Measurements from ENCODE around the gene NUDT7.
A peak's percentile ranks its signal among the peaks of the same experiment; 100 is the strongest.

NUDT7 gene

DNA sequence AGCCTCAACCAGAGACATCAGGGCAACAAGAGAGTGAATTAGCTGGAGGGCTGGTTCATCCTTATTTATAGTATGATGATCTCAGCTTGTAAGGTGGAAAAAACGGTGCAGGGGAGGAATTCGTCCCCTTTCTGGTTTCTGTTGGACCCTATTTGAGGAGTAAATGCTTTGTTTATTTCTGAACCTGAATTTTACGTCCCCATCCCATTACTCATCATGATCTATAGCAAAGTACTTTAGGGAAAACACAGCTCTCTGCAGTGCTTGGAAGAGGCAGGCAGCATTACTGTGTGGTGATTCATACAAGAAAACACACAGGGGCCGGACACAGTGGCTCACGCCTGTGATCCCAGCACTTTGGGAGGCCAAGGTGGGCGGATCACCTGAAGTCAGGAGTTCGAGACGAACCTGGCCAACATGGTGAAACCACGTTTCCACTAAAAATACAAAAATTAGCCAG, 58.1 kb downstream of the NUDT7 start:
- DNase-seq (ENCODE audit: low read depth in 2 of 2), result no peak

DNA sequence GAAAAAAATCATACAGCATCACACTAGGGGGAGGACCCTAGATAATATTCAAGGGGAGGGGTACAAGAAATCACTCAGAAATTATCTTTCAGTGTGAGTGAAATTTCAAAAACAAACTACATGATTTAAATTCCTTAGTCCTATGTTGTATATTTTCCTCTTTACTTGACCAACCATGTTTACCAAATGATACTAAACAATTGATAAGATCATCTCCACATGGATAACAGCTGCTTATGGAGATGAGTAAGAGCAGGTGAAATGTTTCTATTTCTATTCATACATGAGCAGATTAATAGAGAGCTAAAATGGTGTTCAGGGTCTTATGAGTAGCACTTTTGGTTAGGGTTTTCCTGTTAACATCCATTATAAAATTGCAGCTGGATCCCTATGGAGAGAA, 58.8 kb downstream of the NUDT7 start:
- no peak for DNase-seq (ENCODE audit: low read depth in 2 of 2)

DNA sequence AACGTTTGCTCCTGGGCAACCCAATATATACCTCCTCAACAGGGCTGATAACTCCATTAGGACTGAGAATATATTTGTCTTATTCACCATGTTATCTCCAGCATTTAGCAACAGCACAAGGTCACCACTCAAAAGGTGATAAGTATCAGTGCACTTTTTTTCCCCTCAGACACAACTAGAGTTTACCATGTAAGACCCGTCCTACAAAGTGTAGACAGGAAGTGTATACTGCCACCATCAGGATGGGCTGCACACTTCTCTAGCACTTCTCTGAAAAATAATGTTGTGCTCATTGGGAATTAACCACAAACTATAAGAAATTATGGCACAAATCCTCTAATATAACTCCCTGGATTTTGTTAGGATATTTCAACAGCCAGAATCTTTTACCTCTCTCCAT, 60.4 kb downstream of the NUDT7 start:
- no peak for DNase-seq (ENCODE audit: low read depth in 2 of 2)

DNA sequence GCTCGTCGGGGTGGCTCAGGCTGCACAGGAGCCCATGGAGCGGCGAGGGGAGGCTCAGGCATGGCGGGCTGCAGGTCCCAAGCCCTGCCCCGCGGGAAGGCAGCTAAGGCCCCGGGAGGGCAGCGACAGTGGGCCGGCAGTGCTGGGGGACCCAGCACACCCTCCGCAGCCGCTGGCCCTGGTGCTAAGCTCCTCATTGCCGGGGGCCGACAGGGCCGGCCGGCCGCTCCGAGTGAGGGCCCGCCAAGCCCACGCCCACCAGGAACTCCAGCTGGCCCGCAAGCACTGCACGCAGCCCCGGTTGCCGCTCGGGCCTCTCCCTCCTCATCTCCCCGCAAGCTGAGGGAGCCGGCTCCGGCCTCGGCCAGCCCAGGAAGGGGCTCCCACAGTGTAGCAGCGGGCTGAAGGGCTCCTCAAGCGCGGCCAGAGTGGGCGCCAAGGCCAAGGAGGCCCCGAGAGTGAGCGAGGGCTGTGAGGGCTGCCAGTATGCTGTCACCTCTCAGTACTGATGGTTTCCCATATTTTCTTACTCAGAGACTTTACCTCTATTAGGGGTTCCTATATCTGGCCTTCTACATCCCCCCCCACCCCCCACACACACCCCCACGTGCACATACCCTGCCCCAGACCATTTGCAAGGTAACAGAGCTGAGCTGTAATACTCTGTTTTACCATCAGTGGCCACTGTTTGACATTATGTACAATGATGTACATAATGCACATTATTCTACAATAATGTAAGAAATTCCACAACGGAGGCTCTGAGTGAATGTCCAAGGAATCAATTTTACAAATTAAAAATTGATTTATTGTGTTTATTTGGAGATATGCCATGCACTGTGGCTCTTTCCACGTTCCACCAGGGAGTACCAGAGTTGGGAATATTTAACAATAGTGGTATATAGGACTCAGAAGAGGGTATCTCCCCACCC, 62.4 kb downstream of the NUDT7 start:
- DNase-seq (ENCODE audit: low read depth in 2 of 2), result no peak

DNA sequence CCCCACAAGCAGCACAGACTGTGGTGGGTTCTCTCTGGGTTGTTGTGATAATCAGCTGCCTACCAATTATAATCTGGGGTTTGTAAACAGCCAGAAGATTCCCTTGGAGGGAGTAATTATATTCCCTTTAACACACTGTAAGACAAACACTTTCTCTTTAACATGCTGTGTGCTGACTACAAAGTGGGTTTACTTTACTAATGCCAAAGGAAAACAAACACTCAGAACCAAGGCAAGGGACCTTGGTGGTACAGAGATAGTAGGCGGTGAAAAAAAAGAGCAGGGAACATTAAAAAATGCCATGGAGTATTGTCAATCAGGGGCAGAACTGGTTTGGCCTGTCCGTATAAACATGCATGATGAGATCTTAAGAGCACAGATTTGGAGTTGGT, 63.1 kb downstream of the NUDT7 start:
- no peak for DNase-seq (ENCODE audit: low read depth in 2 of 2)

DNA sequence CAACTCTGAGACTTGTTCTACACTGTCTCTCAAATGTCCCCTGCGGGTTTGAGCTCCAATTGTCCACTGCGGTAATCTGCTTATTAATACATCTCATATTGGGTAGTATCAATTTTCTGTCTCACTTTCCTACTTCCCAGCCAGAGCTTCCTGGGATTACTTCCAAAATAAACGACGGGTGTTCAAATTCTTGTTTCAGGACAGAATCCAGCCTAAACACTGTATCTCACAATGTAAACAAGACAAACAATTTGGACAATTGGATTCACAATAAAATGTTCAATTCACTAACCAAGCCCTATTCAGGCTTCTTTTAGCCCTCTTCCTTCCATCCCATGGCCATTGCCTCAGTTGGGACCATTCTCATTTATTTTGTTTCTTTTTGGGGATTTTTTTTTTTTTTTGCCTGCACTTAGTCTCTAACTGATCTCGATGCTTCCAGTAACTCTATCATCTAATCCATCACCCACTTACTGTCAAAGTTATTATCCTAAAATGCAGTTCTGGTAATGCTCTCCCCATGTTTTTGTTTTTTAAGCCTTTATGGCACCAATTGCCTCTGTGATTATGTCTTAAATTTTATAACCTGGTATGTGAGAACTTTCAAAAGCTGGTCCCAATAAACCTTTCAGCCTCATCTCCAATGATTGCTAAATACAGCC, 64.0 kb downstream of the NUDT7 start:
- DNase-seq (ENCODE audit: low read depth in 2 of 2), result no peak

DNA sequence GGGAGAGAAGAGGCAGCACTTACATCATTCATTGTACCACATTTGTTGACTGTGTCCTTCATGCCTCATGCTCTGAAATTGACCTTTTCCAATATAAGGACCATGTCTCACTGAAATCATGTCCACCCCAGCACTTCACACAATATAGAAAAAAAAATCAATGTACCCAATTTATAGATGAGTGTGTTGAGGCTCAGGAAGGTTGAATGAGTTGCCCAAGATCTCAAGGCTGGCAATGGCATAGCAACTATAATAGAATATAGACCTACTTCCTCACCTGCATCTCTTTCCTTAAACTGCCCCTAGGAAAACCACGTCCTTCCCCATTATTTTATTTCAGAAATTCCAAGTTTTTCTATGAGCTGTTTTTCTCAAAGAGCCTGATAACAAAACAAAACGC, 65.1 kb downstream of the NUDT7 start:
- DNase-seq (ENCODE audit: low read depth in 2 of 2), result no peak

DNA sequence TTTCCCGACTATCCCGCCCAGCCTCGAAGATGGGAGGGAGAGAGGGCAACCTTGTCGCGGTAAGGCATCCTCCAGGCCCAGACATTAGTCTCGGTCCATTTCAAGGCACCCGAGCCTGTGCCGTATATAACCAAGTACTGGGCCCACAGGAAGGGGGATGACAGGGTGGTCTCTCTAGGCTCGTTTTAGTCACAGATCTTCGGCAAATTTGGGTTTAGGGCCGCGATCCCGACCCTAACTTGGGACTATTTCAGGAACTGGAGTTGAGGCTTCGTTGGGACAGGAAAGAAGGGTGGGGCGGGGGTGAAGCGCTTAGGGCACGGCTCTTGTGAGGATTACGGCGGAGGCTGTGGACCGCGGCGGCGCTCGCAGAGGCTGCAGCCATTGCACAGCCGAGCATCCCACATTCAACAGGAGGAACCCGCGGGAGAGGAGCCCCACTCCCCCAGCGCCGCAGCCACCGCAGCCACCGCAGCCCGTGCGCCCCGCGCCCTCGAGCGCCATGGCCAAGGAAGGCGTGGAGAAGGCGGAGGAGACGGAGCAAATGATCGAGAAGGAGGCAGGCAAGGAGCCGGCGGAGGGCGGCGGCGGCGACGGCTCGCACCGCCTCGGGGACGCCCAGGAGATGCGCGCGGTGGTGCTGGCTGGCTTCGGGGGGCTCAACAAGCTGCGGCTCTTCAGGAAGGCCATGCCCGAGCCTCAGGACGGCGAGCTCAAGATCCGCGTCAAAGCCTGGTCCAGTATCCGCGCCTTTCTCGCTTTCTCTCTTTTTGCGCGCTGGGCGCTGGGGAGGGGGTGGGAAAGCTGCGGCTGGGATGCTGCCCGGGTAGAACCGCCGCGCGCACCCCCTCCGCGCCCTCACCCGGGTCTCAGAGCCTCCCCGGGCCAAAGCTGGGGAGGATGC, 66.1 kb downstream of the NUDT7 start, which contains the start of gene VAT1L:
Gene VAT1L (plus strand): TSS at position 384 of the 904 bp plus-strand sequence. CDS start 119 bp downstream, at position 503.
- peak in 1 of 2 experiments; percentile 8 for DNase-seq (ENCODE audit: low read depth in 2 of 2)

DNA sequence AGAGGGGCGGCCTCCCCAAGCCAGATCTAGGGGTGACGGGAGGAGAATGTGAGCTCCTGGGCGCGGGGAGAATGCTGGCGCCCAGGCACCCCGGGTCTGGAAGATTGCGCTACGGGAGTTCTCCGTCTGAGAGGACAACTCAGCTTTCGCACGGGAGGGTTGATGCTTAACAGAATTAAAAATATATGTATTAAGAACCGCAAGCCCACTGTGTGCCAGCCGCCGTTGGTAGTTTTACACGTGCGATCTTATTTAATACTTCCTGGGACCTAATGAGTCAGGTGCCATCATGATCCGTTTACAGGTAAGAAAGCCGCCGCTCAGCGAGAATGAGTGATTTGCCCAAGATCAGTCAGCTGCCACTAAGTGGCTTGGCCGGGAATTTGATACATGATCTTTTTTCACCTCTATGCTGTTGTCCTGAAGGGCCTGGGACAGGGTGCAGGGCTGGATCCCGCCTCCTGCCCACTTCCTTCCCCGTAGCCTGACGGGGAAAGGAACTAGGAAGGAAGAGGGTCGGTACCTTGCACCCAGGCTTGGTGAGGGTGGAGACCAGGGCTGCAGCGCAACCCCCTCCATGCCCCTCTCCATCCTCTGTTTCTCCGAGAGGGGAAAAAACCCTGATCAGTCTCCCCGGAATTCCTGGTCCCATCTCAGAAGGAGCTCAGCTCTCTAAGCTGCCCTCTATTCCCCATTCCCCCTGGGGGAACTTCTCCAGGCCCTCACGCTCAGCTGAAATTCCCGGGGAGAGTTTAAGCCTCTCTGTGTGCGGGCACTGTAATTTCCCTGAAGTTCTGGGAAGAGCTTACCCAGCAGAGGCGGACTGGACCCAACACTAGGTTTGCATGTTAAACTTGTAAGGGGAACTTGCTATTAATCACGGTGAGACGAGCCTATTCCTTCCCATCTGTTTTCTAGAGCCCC, 67.0 kb downstream of the NUDT7 start:
- no peak for DNase-seq (ENCODE audit: low read depth in 2 of 2)

DNA sequence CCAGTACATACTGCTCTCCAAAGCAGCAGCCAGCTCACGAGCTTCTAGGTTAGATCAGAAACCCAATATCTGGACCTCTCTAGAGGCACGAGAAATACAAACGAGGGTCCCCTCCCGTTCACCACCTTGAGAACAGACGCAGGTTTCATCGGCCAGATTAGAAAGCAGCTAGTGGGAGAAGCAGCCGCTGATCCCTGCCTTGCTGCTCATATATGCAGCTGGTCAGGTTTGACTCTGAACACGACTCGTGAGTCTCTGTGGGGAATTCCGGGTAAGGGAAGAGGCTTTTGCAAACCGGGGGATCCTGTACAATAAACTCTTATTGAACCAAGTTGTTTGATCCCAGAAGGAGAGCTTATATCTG, 67.7 kb downstream of the NUDT7 start:
- DNase-seq (ENCODE audit: low read depth in 2 of 2), result no peak

DNA sequence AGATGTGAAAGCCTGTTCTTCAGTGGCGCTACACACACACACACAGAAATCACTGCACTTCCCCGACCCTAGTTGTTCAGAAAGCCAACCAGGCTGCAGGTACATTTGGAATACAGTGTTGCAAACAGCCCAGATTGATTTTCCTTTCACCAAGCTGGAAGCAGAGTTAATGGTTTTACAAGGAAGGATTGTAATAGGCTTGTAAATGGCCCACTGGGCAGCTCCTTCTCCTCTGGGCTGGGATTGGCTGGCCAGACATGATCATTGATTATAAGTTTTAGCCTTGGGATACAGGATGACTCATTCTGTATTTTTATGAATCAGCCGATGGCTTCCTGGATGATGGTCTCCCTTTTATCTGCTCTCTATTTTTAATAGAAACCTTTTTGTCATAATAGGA, 68.6 kb downstream of the NUDT7 start:
- no peak for DNase-seq (ENCODE audit: low read depth in 2 of 2)
